ENCODE results near the gene RFFL.

GRCh38 chr17:35069311-35069710 is 5.8 kb upstream of the RFFL start:
- no peak for TF ChIP-seq CTCF (IDR thresholded peaks at IDR 0.05)
- TF ChIP-seq POLR2AphosphoS5 (IDR thresholded peaks at IDR 0.05), result no peak
- TF ChIP-seq POLR2A (IDR thresholded peaks at IDR 0.05), result no peak

Data from prostate gland (tissue), 2 donors.